HepG2 (cell line): ENCODE results near the gene ETFA. TPM values are rescaled to one million over a fixed set of nuclear protein-coding genes. Genes with fewer than 3 reads are reported as not detected.

Experiments used
- ARID4A ChIP-seq: sonication (generic); formaldehyde crosslinking; IDR thresholded peaks from 2 replicates; pipeline ENCODE4 v1.5.0; 2020; ENCODE audit warnings: mild to moderate bottlenecking, missing genetic modification reagents, borderline replicate concordance
- CEBPG ChIP-seq: IDR thresholded peaks from 2 replicates; pipeline ENCODE4 v1.6.1; 2016
- ERF ChIP-seq: IDR thresholded peaks from 2 replicates; pipeline ENCODE4 v1.6.1; 2018; ENCODE audit warnings: missing biosample characterization, missing genetic modification reagents
- HMGA1 ChIP-seq: sonication (generic); formaldehyde crosslinking; conservative IDR thresholded peaks from 2 replicates; pipeline ENCODE4 v1.4.0; 2020; ENCODE audit warnings: missing genetic modification reagents
- HNF1A ChIP-seq, 2 experiments: sonication (generic) in 1 of 2; formaldehyde crosslinking in 1 of 2; IDR thresholded peaks; 2 replicates each; pipeline versions ENCODE4 v1.4.0 to v1.6.1; 2016 to 2020; ENCODE audit warnings: borderline replicate concordance in 1 of 2, low read depth in 1 of 2, mild to moderate bottlenecking in 1 of 2, missing genetic modification reagents in 1 of 2
- MTA3 ChIP-seq: sonication (generic); formaldehyde crosslinking; IDR thresholded peaks from 2 replicates; pipeline ENCODE4 v1.4.0; 2020; ENCODE audit warnings: missing genetic modification reagents
- ZNF841 ChIP-seq: sonication (generic); formaldehyde crosslinking; IDR thresholded peaks from 2 replicates; pipeline ENCODE4 v1.8.1; 2023; ENCODE audit warnings: missing genetic modification reagents, borderline replicate concordance
- polyA plus RNA-seq, 8 experiments: library from polyadenylated mRNA; depleted of rRNA in 3 of 8; stranded (reverse) in 7 of 8; unstranded in 1 of 8; fragments of >200 nt; fragmentation: Illumina TruSeq in 4 of 8; extraction: Trizol in 4 of 8; gene quantifications; 2 replicates each; pipeline versions ENCODE4 v1.2.1 to v1.2.3, GENCODE V29; 2011 to 2016; ENCODE audit warnings: low read depth in 4 of 8, missing spikeins in 1 of 8, mixed read lengths in 1 of 8; ENCODE audit not compliant: insufficient read depth in 1 of 8
- total RNA-seq, 5 experiments: library from RNA; depleted of rRNA; stranded (reverse); fragments of >200 nt; fragmentation: Illumina TruSeq; extraction: Trizol; gene quantifications; 2 replicates each; pipeline ENCODE4 v1.2.3, GENCODE V29; 2016; ENCODE audit warnings: low read depth in 1 of 5
- TF ChIP-seq, protein P1 (sequence below): sonication (generic); formaldehyde crosslinking; IDR thresholded peaks from 2 replicates; pipeline ENCODE4 v1.5.0; 2020; ENCODE audit warnings: mild to moderate bottlenecking, missing genetic modification reagents, borderline replicate concordance

The ETFA gene
- total and polyA plus RNA-seq, 2 of the 13 experiments (the other 11 are each of a cell fraction or from before 2014, with no cell fraction given), result 291 to 396 TPM

DNA sequence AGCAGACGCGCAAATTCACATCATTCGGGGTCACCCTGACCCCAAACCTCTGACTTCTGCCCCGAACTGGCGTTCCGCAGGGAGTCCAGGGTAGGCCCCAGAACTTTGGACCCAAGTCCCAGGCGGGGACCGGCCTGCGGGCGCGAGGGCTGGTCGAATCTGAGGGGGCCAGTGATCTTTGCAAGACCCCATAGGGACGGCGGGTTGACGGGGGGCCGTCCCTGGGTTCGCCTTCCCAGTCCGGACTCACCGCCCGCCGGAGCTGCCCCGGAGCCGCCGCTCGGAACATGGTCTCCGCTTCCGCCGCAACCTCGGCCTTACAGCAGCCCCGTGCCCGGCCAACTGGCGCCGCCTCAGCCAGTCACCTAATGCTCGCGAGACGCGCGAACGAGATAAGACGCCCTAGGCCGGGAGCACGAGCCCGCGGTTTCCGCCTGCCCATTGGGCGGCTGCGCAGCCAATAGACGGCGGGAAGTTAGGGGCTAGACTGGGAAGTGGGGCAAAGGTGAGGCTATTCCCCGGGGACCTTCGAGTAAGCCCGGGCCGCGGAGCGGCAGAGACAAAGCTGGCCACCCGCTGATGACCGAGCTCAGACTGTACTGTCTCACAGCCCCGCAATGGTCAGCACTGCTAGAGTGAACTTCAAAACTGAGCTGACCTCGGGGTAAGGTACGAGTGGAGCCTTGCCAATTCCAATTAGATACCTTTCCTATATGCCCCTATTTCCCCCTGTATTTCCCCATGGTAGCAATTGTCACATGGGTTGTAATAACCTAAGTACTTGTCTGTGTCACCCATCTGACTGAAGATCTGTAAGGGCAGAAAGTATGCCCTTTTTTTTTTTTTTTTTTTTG, at the start of gene ETFA (continued):
- TF ChIP-seq, protein P1, sequence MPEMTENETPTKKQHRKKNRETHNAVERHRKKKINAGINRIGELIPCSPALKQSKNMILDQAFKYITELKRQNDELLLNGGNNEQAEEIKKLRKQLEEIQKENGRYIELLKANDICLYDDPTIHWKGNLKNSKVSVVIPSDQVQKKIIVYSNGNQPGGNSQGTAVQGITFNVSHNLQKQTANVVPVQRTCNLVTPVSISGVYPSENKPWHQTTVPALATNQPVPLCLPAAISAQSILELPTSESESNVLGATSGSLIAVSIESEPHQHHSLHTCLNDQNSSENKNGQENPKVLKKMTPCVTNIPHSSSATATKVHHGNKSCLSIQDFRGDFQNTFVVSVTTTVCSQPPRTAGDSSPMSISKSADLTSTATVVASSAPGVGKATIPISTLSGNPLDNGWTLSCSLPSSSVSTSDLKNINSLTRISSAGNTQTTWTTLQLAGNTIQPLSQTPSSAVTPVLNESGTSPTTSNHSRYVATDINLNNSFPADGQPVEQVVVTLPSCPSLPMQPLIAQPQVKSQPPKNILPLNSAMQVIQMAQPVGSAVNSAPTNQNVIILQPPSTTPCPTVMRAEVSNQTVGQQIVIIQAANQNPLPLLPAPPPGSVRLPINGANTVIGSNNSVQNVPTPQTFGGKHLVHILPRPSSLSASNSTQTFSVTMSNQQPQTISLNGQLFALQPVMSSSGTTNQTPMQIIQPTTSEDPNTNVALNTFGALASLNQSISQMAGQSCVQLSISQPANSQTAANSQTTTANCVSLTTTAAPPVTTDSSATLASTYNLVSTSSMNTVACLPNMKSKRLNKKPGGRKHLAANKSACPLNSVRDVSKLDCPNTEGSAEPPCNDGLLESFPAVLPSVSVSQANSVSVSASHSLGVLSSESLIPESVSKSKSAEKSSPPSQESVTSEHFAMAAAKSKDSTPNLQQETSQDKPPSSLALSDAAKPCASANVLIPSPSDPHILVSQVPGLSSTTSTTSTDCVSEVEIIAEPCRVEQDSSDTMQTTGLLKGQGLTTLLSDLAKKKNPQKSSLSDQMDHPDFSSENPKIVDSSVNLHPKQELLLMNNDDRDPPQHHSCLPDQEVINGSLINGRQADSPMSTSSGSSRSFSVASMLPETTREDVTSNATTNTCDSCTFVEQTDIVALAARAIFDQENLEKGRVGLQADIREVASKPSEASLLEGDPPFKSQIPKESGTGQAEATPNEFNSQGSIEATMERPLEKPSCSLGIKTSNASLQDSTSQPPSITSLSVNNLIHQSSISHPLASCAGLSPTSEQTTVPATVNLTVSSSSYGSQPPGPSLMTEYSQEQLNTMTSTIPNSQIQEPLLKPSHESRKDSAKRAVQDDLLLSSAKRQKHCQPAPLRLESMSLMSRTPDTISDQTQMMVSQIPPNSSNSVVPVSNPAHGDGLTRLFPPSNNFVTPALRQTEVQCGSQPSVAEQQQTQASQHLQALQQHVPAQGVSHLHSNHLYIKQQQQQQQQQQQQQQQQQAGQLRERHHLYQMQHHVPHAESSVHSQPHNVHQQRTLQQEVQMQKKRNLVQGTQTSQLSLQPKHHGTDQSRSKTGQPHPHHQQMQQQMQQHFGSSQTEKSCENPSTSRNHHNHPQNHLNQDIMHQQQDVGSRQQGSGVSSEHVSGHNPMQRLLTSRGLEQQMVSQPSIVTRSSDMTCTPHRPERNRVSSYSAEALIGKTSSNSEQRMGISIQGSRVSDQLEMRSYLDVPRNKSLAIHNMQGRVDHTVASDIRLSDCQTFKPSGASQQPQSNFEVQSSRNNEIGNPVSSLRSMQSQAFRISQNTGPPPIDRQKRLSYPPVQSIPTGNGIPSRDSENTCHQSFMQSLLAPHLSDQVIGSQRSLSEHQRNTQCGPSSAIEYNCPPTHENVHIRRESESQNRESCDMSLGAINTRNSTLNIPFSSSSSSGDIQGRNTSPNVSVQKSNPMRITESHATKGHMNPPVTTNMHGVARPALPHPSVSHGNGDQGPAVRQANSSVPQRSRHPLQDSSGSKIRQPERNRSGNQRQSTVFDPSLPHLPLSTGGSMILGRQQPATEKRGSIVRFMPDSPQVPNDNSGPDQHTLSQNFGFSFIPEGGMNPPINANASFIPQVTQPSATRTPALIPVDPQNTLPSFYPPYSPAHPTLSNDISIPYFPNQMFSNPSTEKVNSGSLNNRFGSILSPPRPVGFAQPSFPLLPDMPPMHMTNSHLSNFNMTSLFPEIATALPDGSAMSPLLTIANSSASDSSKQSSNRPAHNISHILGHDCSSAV (CRISPR knock-in tag), result no peak
- TF ChIP-seq HNF1A (IDR thresholded peaks at IDR 0.05; ENCODE audit: low read depth) (no peak), HNF1A (CRISPR knock-in tag; IDR thresholded peaks at IDR 0.05; ENCODE audit: borderline replicate concordance) (0 out of 2 replicates have a peak, but pooled peaks have one; percentile 59), CEBPG (CRISPR knock-in tag) (no peak), ERF (peak; percentile 96), HMGA1 (no peak), ARID4A (CRISPR knock-in tag) (peak; percentile 95), ZNF841 (CRISPR knock-in tag) (0 out of 2 replicates have a peak, but pooled peaks have one; percentile 60), MTA3 (no peak)
